K562 (cell line): ENCODE measurements around the gene ORC3. TPM values are rescaled to one million over a fixed set of nuclear protein-coding genes. Genes with fewer than 3 reads are reported as not detected.

ENCODE experiments used
- CHD2 ChIP-seq: IDR thresholded peaks from 2 replicates; pipeline ENCODE4 v1.6.1; 2011; ENCODE audit warnings: low read depth, low read length
- FOXK2 ChIP-seq, 2 experiments: fragments of 450-650 bp; IDR thresholded peaks in 1 of 2; conservative IDR thresholded peaks in 1 of 2; 2 replicates each; pipeline ENCODE4 v1.6.1; 2016; ENCODE audit warnings: low read depth in 2 of 2, mild to moderate bottlenecking in 1 of 2
- FUS ChIP-seq: fragments of 200-400 bp; formaldehyde crosslinking; optimal IDR thresholded peaks from 2 replicates; pipeline ENCODE3; 2017; ENCODE audit warnings: low read depth, low read length
- HMG20A ChIP-seq: fragments of 450-650 bp; formaldehyde crosslinking; conservative IDR thresholded peaks from 2 replicates; pipeline ENCODE4 v1.4.0; 2020; ENCODE audit warnings: mild to moderate bottlenecking, mixed read lengths
- MCM5 ChIP-seq: fragments of 450-650 bp; IDR thresholded peaks from 2 replicates; pipeline ENCODE4 v1.6.1; 2016; ENCODE audit warnings: low read depth
- PHF8 ChIP-seq: fragments of 200-600 bp; sonication (generic); IDR thresholded peaks from 2 replicates; pipeline ENCODE4 v1.6.1; 2012; ENCODE audit warnings: mixed run types, mild to moderate bottlenecking, inconsistent platforms, low read length, moderate library complexity, borderline replicate concordance
- POLR2AphosphoS2 ChIP-seq: IDR thresholded peaks from 2 replicates; pipeline ENCODE4 v1.6.1; 2012; ENCODE audit warnings: low read length, improper control_type of control experiment
- POLR2H ChIP-seq: IDR thresholded peaks from 2 replicates; pipeline ENCODE4 v1.6.1; 2016; ENCODE audit warnings: missing genetic modification characterization, low read depth, mild to moderate bottlenecking, control low read depth, missing compliant biosample characterization, moderate library complexity
- RUNX1 ChIP-seq: sonication (generic); IDR thresholded peaks from 2 replicates; pipeline ENCODE4 v1.6.1; 2016; ENCODE audit warnings: antibody characterized with exemption, low read depth
- TCF7L2 ChIP-seq: fragments of 150-350 bp; IDR thresholded peaks from 2 replicates; pipeline ENCODE4 v1.6.1; 2016; ENCODE audit warnings: low read depth, mild to moderate bottlenecking, low read length, moderate library complexity
- ZBED1 ChIP-seq: IDR thresholded peaks from 2 replicates; pipeline ENCODE4 v1.6.1; 2014
- ZNF133 ChIP-seq: fragments of 250-450 bp; sonication (Bioruptor Pico); IDR thresholded peaks from 2 replicates; pipeline ENCODE4 v1.4.0; 2020; ENCODE audit warnings: mild to moderate bottlenecking
- polyA plus RNA-seq, 8 experiments: library from polyadenylated mRNA; depleted of rRNA in 4 of 8; stranded (reverse) in 5 of 8; unstranded in 3 of 8; fragments of >200 nt; fragmentation: Nextera tagmentation in 2 of 8; fragmentation: Illumina TruSeq in 1 of 8; extraction: Ambion mirVana in 2 of 8; extraction: Trizol in 1 of 8; gene quantifications; 2 replicates each; pipeline versions ENCODE4 v1.2.1 to v1.2.3, GENCODE V29; 2011 to 2014; ENCODE audit warnings: inconsistent platforms in 1 of 8, missing spikeins in 1 of 8
- total RNA-seq, 7 experiments: library from RNA; depleted of rRNA in 6 of 7; stranded (reverse); fragments of >200 nt in 6 of 7; fragmentation: Illumina TruSeq in 2 of 7; extraction: Trizol in 2 of 7; gene quantifications; 2 replicates each; pipeline versions ENCODE4 v1.2.1 to v1.2.3, GENCODE V29; 2011 to 2021; ENCODE audit warnings: low replicate concordance in 1 of 7
- TF ChIP-seq, protein P1 (sequence below): sonication (generic); formaldehyde crosslinking; IDR thresholded peaks from 2 replicates; pipeline ENCODE4 v1.8.0; 2022; ENCODE audit warnings: missing genetic modification reagents, mild to moderate bottlenecking, borderline replicate concordance
- TF ChIP-seq, protein P2 (sequence below): sonication (generic); formaldehyde crosslinking; IDR thresholded peaks from 2 replicates; pipeline ENCODE4 v1.8.1; 2023; ENCODE audit warnings: mild to moderate bottlenecking, missing genetic modification reagents
- TF ChIP-seq, protein P3 (sequence below): fragments of 250-450 bp; sonication (Bioruptor Pico); IDR thresholded peaks from 2 replicates; pipeline ENCODE4 v1.8.0; 2022; ENCODE audit warnings: moderate library complexity, mild to moderate bottlenecking, inconsistent platforms
- TF ChIP-seq, protein P4 (sequence below): fragments of 250-450 bp; sonication (Bioruptor Pico); IDR thresholded peaks from 2 replicates; pipeline ENCODE4 v1.5.0; 2020; ENCODE audit warnings: mild to moderate bottlenecking, borderline replicate concordance
- TF ChIP-seq, protein P5 (sequence below): fragments of 450-650 bp; formaldehyde crosslinking; conservative IDR thresholded peaks from 2 replicates; pipeline ENCODE4 v1.4.0; 2022; ENCODE audit warnings: mild to moderate bottlenecking, missing genetic modification characterization

ORC3 gene
- total and polyA plus RNA-seq, 9 of the 15 experiments (the other 6 are each of a cell fraction or from before 2014, with no cell fraction given), result 28.8 to 159 (median 74.8) TPM

DNA sequence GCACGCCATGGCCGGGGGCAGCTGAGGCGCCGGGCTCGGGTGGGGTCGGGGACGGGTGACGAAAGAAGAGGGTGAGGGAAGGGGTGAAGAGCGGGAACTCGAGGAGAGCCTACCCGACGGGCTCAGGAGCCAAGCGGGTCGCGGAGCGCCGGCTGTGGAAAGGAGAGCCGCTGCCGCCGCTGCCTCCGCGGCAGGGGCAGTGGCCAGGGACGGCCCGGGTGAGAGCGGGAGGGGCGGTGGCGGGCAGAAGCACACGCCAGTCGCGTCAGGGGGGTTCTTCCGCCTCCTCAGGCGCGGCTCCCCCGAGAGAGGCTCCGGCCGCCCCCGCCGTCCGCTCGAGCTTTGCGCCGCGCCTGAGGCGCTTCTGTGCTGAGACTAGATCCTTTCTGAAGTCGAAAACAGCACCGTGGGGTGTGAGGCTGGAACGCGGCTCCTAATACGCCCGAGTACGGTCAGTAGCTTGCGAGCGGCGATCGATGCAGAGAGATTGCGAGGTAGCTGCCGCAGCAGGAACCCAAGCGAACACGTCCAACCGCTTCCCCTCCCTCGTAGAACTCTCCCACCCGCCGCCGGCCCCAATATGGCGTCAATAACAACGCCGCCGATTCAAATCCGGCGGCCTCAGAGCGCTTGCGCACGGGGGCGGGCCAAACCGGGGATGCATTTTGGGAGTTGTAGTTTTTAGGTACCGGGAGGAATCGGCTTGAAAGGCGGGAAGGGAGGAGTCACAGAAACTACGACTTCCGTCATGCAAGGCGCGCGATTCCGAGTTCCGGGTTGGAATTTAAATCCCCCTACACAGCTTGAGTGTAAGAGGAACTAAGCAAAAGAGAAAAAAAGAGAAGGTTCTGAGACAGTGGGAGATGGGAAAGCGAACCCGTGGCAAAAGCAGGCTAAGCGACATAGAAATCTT lies 112.0 kb downstream of the ORC3 start, which contains the start of gene AKIRIN2 (continued):
- TF ChIP-seq, protein P1, sequence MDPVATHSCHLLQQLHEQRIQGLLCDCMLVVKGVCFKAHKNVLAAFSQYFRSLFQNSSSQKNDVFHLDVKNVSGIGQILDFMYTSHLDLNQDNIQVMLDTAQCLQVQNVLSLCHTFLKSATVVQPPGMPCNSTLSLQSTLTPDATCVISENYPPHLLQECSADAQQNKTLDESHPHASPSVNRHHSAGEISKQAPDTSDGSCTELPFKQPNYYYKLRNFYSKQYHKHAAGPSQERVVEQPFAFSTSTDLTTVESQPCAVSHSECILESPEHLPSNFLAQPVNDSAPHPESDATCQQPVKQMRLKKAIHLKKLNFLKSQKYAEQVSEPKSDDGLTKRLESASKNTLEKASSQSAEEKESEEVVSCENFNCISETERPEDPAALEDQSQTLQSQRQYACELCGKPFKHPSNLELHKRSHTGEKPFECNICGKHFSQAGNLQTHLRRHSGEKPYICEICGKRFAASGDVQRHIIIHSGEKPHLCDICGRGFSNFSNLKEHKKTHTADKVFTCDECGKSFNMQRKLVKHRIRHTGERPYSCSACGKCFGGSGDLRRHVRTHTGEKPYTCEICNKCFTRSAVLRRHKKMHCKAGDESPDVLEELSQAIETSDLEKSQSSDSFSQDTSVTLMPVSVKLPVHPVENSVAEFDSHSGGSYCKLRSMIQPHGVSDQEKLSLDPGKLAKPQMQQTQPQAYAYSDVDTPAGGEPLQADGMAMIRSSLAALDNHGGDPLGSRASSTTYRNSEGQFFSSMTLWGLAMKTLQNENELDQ, result no peak
- TF ChIP-seq PHF8 (peak; percentile 94), POLR2AphosphoS2 (peak; percentile 86; the same call in 1 of the 2 replicates), ZBED1 (no peak), TCF7L2 (no peak), POLR2H (tag) (peak; percentile 95), MCM5 (no peak), FOXK2 (conservative IDR thresholded peaks at IDR 0.05 in 1 of 2, IDR thresholded peaks at IDR 0.05 in 1 of 2; ENCODE audit: low read depth in 2 of 2) (peak; percentile 92 to 94), CHD2 (no peak), ZNF133 (CRISPR knock-in tag) (no peak), FUS (no peak), HMG20A (CRISPR knock-in tag) (no peak), RUNX1 (no peak)
- TF ChIP-seq, protein P2, sequence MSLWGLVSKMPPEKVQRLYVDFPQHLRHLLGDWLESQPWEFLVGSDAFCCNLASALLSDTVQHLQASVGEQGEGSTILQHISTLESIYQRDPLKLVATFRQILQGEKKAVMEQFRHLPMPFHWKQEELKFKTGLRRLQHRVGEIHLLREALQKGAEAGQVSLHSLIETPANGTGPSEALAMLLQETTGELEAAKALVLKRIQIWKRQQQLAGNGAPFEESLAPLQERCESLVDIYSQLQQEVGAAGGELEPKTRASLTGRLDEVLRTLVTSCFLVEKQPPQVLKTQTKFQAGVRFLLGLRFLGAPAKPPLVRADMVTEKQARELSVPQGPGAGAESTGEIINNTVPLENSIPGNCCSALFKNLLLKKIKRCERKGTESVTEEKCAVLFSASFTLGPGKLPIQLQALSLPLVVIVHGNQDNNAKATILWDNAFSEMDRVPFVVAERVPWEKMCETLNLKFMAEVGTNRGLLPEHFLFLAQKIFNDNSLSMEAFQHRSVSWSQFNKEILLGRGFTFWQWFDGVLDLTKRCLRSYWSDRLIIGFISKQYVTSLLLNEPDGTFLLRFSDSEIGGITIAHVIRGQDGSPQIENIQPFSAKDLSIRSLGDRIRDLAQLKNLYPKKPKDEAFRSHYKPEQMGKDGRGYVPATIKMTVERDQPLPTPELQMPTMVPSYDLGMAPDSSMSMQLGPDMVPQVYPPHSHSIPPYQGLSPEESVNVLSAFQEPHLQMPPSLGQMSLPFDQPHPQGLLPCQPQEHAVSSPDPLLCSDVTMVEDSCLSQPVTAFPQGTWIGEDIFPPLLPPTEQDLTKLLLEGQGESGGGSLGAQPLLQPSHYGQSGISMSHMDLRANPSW (CRISPR knock-in tag), result no peak
- TF ChIP-seq, protein P3, sequence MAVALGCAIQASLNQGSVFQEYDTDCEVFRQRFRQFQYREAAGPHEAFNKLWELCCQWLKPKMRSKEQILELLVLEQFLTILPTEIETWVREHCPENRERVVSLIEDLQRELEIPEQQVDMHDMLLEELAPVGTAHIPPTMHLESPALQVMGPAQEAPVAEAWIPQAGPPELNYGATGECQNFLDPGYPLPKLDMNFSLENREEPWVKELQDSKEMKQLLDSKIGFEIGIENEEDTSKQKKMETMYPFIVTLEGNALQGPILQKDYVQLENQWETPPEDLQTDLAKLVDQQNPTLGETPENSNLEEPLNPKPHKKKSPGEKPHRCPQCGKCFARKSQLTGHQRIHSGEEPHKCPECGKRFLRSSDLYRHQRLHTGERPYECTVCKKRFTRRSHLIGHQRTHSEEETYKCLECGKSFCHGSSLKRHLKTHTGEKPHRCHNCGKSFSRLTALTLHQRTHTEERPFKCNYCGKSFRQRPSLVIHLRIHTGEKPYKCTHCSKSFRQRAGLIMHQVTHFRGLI, result no peak
- TF ChIP-seq, protein P4, sequence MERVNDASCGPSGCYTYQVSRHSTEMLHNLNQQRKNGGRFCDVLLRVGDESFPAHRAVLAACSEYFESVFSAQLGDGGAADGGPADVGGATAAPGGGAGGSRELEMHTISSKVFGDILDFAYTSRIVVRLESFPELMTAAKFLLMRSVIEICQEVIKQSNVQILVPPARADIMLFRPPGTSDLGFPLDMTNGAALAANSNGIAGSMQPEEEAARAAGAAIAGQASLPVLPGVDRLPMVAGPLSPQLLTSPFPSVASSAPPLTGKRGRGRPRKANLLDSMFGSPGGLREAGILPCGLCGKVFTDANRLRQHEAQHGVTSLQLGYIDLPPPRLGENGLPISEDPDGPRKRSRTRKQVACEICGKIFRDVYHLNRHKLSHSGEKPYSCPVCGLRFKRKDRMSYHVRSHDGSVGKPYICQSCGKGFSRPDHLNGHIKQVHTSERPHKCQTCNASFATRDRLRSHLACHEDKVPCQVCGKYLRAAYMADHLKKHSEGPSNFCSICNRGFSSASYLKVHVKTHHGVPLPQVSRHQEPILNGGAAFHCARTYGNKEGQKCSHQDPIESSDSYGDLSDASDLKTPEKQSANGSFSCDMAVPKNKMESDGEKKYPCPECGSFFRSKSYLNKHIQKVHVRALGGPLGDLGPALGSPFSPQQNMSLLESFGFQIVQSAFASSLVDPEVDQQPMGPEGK (CRISPR knock-in tag), result 0 out of 2 replicates have a peak, but pooled peaks have one; percentile 70
- TF ChIP-seq, protein P5, sequence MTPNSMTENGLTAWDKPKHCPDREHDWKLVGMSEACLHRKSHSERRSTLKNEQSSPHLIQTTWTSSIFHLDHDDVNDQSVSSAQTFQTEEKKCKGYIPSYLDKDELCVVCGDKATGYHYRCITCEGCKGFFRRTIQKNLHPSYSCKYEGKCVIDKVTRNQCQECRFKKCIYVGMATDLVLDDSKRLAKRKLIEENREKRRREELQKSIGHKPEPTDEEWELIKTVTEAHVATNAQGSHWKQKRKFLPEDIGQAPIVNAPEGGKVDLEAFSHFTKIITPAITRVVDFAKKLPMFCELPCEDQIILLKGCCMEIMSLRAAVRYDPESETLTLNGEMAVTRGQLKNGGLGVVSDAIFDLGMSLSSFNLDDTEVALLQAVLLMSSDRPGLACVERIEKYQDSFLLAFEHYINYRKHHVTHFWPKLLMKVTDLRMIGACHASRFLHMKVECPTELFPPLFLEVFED, result 0 out of 2 replicates have a peak, but pooled peaks have one; percentile 40
